HepG2 (cell line): Measurements from ENCODE around the gene KLHDC1. TPM values are rescaled to one million over a fixed set of nuclear protein-coding genes. Genes with fewer than 3 reads are reported as not detected.
A peak's percentile ranks its signal among the peaks of the same experiment; 100 is the strongest.

Experiments used
- DMAP1 ChIP-seq: IDR thresholded peaks from 2 replicates; pipeline ENCODE4 v1.6.1; 2016
- FOSL2 ChIP-seq: sonication (generic); formaldehyde crosslinking; IDR thresholded peaks from 2 replicates; pipeline ENCODE4 v1.4.0; 2020; ENCODE audit warnings: missing genetic modification reagents
- FOXJ3 ChIP-seq: sonication (generic); formaldehyde crosslinking; IDR thresholded peaks from 2 replicates; pipeline ENCODE4 v1.4.0; 2020; ENCODE audit warnings: missing genetic modification reagents, mild to moderate bottlenecking, borderline replicate concordance
- FOXO4 ChIP-seq: sonication (generic); formaldehyde crosslinking; conservative IDR thresholded peaks from 2 replicates; pipeline ENCODE4 v1.8.1; 2023; ENCODE audit warnings: missing genetic modification reagents
- FOXP4 ChIP-seq: sonication (generic); formaldehyde crosslinking; IDR thresholded peaks from 2 replicates; pipeline ENCODE4 v1.4.0; 2020; ENCODE audit warnings: missing genetic modification reagents
- KMT2A ChIP-seq: sonication (generic); formaldehyde crosslinking; IDR thresholded peaks from 2 replicates; pipeline ENCODE4 v1.4.0; 2020; ENCODE audit warnings: missing genetic modification reagents
- POLR2G ChIP-seq: fragments of 200-400 bp; formaldehyde crosslinking; IDR thresholded peaks from 2 replicates; pipeline ENCODE4 v1.6.1; 2018; ENCODE audit warnings: mild to moderate bottlenecking, low read depth, low read length, moderate library complexity
- SNAPC4 ChIP-seq: sonication (generic); formaldehyde crosslinking; IDR thresholded peaks from 2 replicates; pipeline ENCODE4 v1.4.0; 2020; ENCODE audit warnings: mild to moderate bottlenecking, missing genetic modification reagents
- SOX13 ChIP-seq, 3 experiments: fragments of 450-650 bp in 1 of 3; sonication (generic) in 1 of 3; formaldehyde crosslinking in 1 of 3; IDR thresholded peaks in 2 of 3; conservative IDR thresholded peaks in 1 of 3; 2 replicates each; pipeline versions ENCODE4 v1.5.0 to v1.6.1; 2016 to 2020; ENCODE audit warnings: antibody characterized with exemption in 1 of 3, mild to moderate bottlenecking in 1 of 3, missing compliant biosample characterization in 1 of 3, missing genetic modification reagents in 1 of 3, moderate library complexity in 1 of 3
- TFE3 ChIP-seq: IDR thresholded peaks from 2 replicates; pipeline ENCODE4 v1.6.1; 2016
- UBTF ChIP-seq: sonication (generic); formaldehyde crosslinking; IDR thresholded peaks from 2 replicates; pipeline ENCODE4 v1.4.0; 2020; ENCODE audit warnings: mild to moderate bottlenecking, missing genetic modification reagents
- ZMYM2 ChIP-seq: sonication (generic); formaldehyde crosslinking; IDR thresholded peaks from 2 replicates; pipeline ENCODE4 v1.8.0; 2022; ENCODE audit warnings: mild to moderate bottlenecking, missing genetic modification reagents
- ZNF580 ChIP-seq: IDR thresholded peaks from 2 replicates; pipeline ENCODE4 v1.6.1; 2016; ENCODE audit warnings: low read depth, borderline replicate concordance
- ZNF891 ChIP-seq: sonication (generic); formaldehyde crosslinking; IDR thresholded peaks from 2 replicates; pipeline ENCODE4 v1.5.0; 2020; ENCODE audit warnings: mild to moderate bottlenecking, missing genetic modification reagents
- ZSCAN29 ChIP-seq: sonication (generic); formaldehyde crosslinking; conservative IDR thresholded peaks from 2 replicates; pipeline ENCODE4 v1.4.0; 2020; ENCODE audit warnings: mild to moderate bottlenecking, missing genetic modification reagents
- polyA plus RNA-seq, 8 experiments: library from polyadenylated mRNA; depleted of rRNA in 3 of 8; stranded (reverse) in 7 of 8; unstranded in 1 of 8; fragments of >200 nt; fragmentation: Illumina TruSeq in 4 of 8; extraction: Trizol in 4 of 8; gene quantifications; 2 replicates each; pipeline versions ENCODE4 v1.2.1 to v1.2.3, GENCODE V29; 2011 to 2016; ENCODE audit warnings: low read depth in 4 of 8, missing spikeins in 1 of 8, mixed read lengths in 1 of 8; ENCODE audit not compliant: insufficient read depth in 1 of 8
- total RNA-seq, 5 experiments: library from RNA; depleted of rRNA; stranded (reverse); fragments of >200 nt; fragmentation: Illumina TruSeq; extraction: Trizol; gene quantifications; 2 replicates each; pipeline ENCODE4 v1.2.3, GENCODE V29; 2016; ENCODE audit warnings: low read depth in 1 of 5

Gene KLHDC1
- total and polyA plus RNA-seq, 2 of the 13 experiments (the other 11 are each of a cell fraction or from before 2014, with no cell fraction given): 0.11 TPM; not detected in 1

GRCh38 chr14:49770212-49770817, 77.4 kb downstream of the KLHDC1 start (continued):
- peak; percentile 90 for TF ChIP-seq FOXP4 (CRISPR knock-in tag)
- TF ChIP-seq TFE3 (CRISPR knock-in tag): no peak
- TF ChIP-seq ZNF580 (CRISPR knock-in tag): no peak; the same call in 1 of the 2 replicates
- TF ChIP-seq FOSL2 (CRISPR knock-in tag): peak; percentile 62
- peak; percentile 92 for TF ChIP-seq POLR2G
- TF ChIP-seq KMT2A (CRISPR knock-in tag): peak; percentile 29; the same call in 1 of the 2 replicates
- no peak for TF ChIP-seq ZNF891 (CRISPR knock-in tag)
- 0 out of 2 replicates have a peak, but pooled peaks have one; percentile 62 for TF ChIP-seq ZSCAN29
- TF ChIP-seq SNAPC4 (CRISPR knock-in tag): 0 out of 2 replicates have a peak, but pooled peaks have one; percentile 24
- peak; percentile 24; the same call in 1 of the 2 replicates for TF ChIP-seq UBTF (CRISPR knock-in tag)
- TF ChIP-seq FOXJ3 (CRISPR knock-in tag): peak; percentile 82; the same call in 1 of the 2 replicates
- peak; percentile 65; the same call in 1 of the 2 replicates for TF ChIP-seq ZMYM2 (CRISPR knock-in tag)
- no peak for TF ChIP-seq FOXO4 (CRISPR knock-in tag)
- peak; percentile 79; the same call in 1 of the 2 replicates for TF ChIP-seq DMAP1 (CRISPR knock-in tag)
- no peak; the same call in 1 of the 2 replicates for TF ChIP-seq SOX13 (IDR thresholded peaks at IDR 0.05)
- peak in 1 of 2 experiments; percentile 88; a peak in 2 of 4 replicates for TF ChIP-seq SOX13 (CRISPR knock-in tag; conservative IDR thresholded peaks at IDR 0.05 in 1 of 2, IDR thresholded peaks at IDR 0.05 in 1 of 2)
